ENCODE measurements around the gene SLC15A1. TPM values are rescaled to one million over a fixed set of nuclear protein-coding genes. Genes with fewer than 3 reads are reported as not detected.

SLC15A1 gene
- polyA plus RNA-seq, 1 donor (not counting 4 experiments of a cell fraction or from before 2014, with no cell fraction given), result 0.10 TPM

- Histone ChIP-seq H3K79me2 (ENCODE audit: control insufficient read depth, insufficient read depth, low read length) (no peaks in the 10 kb centered on the region), H3K9me1 (ENCODE audit: control insufficient read depth, extremely low read depth, insufficient read depth, low read length) (no peaks in the 10 kb centered on the region), H3K9ac (ENCODE audit: control insufficient read depth, extremely low read depth, insufficient read depth, low read length) (no peak overlapping the region), H3K36me3 (ENCODE audit: control insufficient read depth in 2 of 2, extremely low read depth in 1 of 2, insufficient read depth in 2 of 2, low read length in 2 of 2) (peaks cover 2 to 3% of the 10 kb centered on the region in 2 experiments), H3K4me1 (ENCODE audit: control insufficient read depth, extremely low read depth, insufficient read depth, low read length) (no peaks in the 10 kb centered on the region), H3K27me3 (ENCODE audit: control insufficient read depth, extremely low read depth, insufficient read depth, low read length) (peaks cover 3% of the 10 kb centered on the region), H3K27ac (ENCODE audit: control insufficient read depth, insufficient read depth, low read length) (no peak overlapping the region), H3K4me2 (ENCODE audit: control insufficient read depth, extremely low read depth, insufficient read depth, low read depth, low read length) (no peak overlapping the region), H3K9me3 (ENCODE audit: control insufficient read depth, low read depth, low read length) (no peaks in the 10 kb centered on the region), H3K4me3 (ENCODE audit: control insufficient read depth in 2 of 3, extremely low read depth in 1 of 3, insufficient read depth in 2 of 3, low read depth in 1 of 3, low read length in 3 of 3) (no peak overlapping the region), H4K20me1 (ENCODE audit: control insufficient read depth, extremely low read depth, insufficient read depth, low read length) (no peaks in the 10 kb centered on the region), H2AFZ (ENCODE audit: control insufficient read depth, low read length) (no peak overlapping the region)
- TF ChIP-seq, protein P1, sequence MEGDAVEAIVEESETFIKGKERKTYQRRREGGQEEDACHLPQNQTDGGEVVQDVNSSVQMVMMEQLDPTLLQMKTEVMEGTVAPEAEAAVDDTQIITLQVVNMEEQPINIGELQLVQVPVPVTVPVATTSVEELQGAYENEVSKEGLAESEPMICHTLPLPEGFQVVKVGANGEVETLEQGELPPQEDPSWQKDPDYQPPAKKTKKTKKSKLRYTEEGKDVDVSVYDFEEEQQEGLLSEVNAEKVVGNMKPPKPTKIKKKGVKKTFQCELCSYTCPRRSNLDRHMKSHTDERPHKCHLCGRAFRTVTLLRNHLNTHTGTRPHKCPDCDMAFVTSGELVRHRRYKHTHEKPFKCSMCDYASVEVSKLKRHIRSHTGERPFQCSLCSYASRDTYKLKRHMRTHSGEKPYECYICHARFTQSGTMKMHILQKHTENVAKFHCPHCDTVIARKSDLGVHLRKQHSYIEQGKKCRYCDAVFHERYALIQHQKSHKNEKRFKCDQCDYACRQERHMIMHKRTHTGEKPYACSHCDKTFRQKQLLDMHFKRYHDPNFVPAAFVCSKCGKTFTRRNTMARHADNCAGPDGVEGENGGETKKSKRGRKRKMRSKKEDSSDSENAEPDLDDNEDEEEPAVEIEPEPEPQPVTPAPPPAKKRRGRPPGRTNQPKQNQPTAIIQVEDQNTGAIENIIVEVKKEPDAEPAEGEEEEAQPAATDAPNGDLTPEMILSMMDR (optimal IDR thresholded peaks at IDR 0.05 in 1 of 3, IDR thresholded peaks at IDR 0.05 in 1 of 3, conservative IDR thresholded peaks at IDR 0.05 in 1 of 3; ENCODE audit: extremely low read depth in 1 of 3, insufficient read depth in 2 of 3, low read length in 3 of 3), result no peak
- TF ChIP-seq EZH2 (IDR thresholded peaks at IDR 0.05; ENCODE audit: low read length), result no peak
- dilution Hi-C loops (cut with MboI; ENCODE audit: extremely low pct_ligation_motif_present, low sequenced_read_pairs), result no loop called here
- FAIRE-seq, result no peak
- no peak for DNase-seq (ENCODE audit: low read depth, low spot score)
Measured at GRCh38 chr13:98787173-98787572, 34.7 kb upstream of the SLC15A1 start.

- DNase-seq (ENCODE audit: low read depth, low spot score) (no peak), FAIRE-seq (no peak)
- dilution Hi-C loops (cut with MboI; ENCODE audit: extremely low pct_ligation_motif_present, low sequenced_read_pairs), result no loop called here
- Histone ChIP-seq H3K4me2 (ENCODE audit: control insufficient read depth, extremely low read depth, insufficient read depth, low read depth, low read length) (no peak overlapping the region), H3K9ac (ENCODE audit: control insufficient read depth, extremely low read depth, insufficient read depth, low read length) (no peak overlapping the region), H4K20me1 (ENCODE audit: control insufficient read depth, extremely low read depth, insufficient read depth, low read length) (no peaks in the 10 kb centered on the region), H3K4me1 (ENCODE audit: control insufficient read depth, extremely low read depth, insufficient read depth, low read length) (no peaks in the 10 kb centered on the region), H2AFZ (ENCODE audit: control insufficient read depth, low read length) (no peak overlapping the region), H3K9me3 (ENCODE audit: control insufficient read depth, low read depth, low read length) (no peaks in the 10 kb centered on the region), H3K27ac (ENCODE audit: control insufficient read depth, insufficient read depth, low read length) (no peak overlapping the region), H3K79me2 (ENCODE audit: control insufficient read depth, insufficient read depth, low read length) (no peaks in the 10 kb centered on the region), H3K27me3 (ENCODE audit: control insufficient read depth, extremely low read depth, insufficient read depth, low read length) (peaks cover 3% of the 10 kb centered on the region), H3K9me1 (ENCODE audit: control insufficient read depth, extremely low read depth, insufficient read depth, low read length) (no peaks in the 10 kb centered on the region), H3K36me3 (ENCODE audit: control insufficient read depth in 2 of 2, extremely low read depth in 1 of 2, insufficient read depth in 2 of 2, low read length in 2 of 2) (no peaks in the 10 kb centered on the region), H3K4me3 (ENCODE audit: control insufficient read depth in 2 of 3, extremely low read depth in 1 of 3, insufficient read depth in 2 of 3, low read depth in 1 of 3, low read length in 3 of 3) (no peak overlapping the region)
- TF ChIP-seq, protein P1 (optimal IDR thresholded peaks at IDR 0.05 in 1 of 3, IDR thresholded peaks at IDR 0.05 in 1 of 3, conservative IDR thresholded peaks at IDR 0.05 in 1 of 3; ENCODE audit: extremely low read depth in 1 of 3, insufficient read depth in 2 of 3, low read length in 3 of 3), result no peak
- TF ChIP-seq EZH2 (IDR thresholded peaks at IDR 0.05; ENCODE audit: low read length), result no peak
Measured at GRCh38 chr13:98786023-98786422, 33.6 kb upstream of the SLC15A1 start.

Measured in keratinocyte (primary cell).